OCI-M1 (cell line): ENCODE data around the gene AKAP17A.

ENCODE experiments used
- DNase-seq: peaks from one replicate; lab custom pipeline; 2025; lab: John Stamatoyannopoulos, UW

Gene AKAP17A

GRCh38 chrX:1582686-1583437 is 8.5 kb upstream of the AKAP17A start:
- DNase-seq = peak; percentile 73

- DNase-seq = no peak
These were observed 7.0 kb upstream of the AKAP17A start for GRCh38 chrX:1584237-1585011.

- no peak for DNase-seq
These were observed 4.2 kb upstream of the AKAP17A start for GRCh38 chrX:1587161-1587560.

GRCh38 chrX:1589356-1590130 is 1.9 kb upstream of the AKAP17A start:
- peak; percentile 10 for DNase-seq

- no peak for DNase-seq
These were observed 562 bp downstream of the AKAP17A start for GRCh38 chrX:1591863-1592469.

GRCh38 chrX:1592470-1593142 is 1.2 kb downstream of the AKAP17A start:
- DNase-seq = peak; percentile 28

GRCh38 chrX:1593286-1594271 is 2.2 kb downstream of the AKAP17A start:
- DNase-seq = no peak

GRCh38 chrX:1595711-1596060 is 4.3 kb downstream of the AKAP17A start:
- DNase-seq = no peak

GRCh38 chrX:1596676-1597344 is 5.4 kb downstream of the AKAP17A start:
- no peak for DNase-seq

GRCh38 chrX:1597345-1598020 is 6.1 kb downstream of the AKAP17A start:
- no peak for DNase-seq

- no peak for DNase-seq
These were observed 6.8 kb downstream of the AKAP17A start for GRCh38 chrX:1598021-1598875.

- DNase-seq = no peak
These were observed 7.7 kb downstream of the AKAP17A start for GRCh38 chrX:1598876-1599790.

GRCh38 chrX:1599791-1600405 is 8.5 kb downstream of the AKAP17A start:
- DNase-seq = no peak

GRCh38 chrX:1600406-1601050 is 9.1 kb downstream of the AKAP17A start:
- DNase-seq = no peak

- no peak for DNase-seq
These were observed 9.8 kb downstream of the AKAP17A start for GRCh38 chrX:1601051-1601767.

GRCh38 chrX:1601768-1602085 is 10.3 kb downstream of the AKAP17A start:
- no peak for DNase-seq
